HepG2 (cell line): ENCODE data around the gene CUL7. TPM values are rescaled to one million over a fixed set of nuclear protein-coding genes. Genes with fewer than 3 reads are reported as not detected.

Source experiments
- ATAC-seq: fragments of 200-7000 bp; cut with Tn5 transposase; 3 replicates; pipeline ENCODE4 v1.9.1; 2020; ENCODE audit warnings: mild to moderate bottlenecking, moderate library complexity
- BruUV-seq: library from RNA; stranded (reverse); fragments of 400-500 nt; replicated peaks from 2 replicates; lab custom pipeline; 2021; lab: Mats Ljungman, UMichigan
- CTCF ChIA-PET: fragments of 300-600 bp; formaldehyde crosslinking; extraction: SDS; loops from one replicate; lab custom pipeline; 2021; ENCODE audit warnings: low total read pairs, inconsistent platforms, low intra/inter-chr PET ratio; lab: Yijun Ruan, JAX
- POLR2A ChIA-PET: fragments of 350-600 bp; sonication (Branson Sonifier 250); formaldehyde crosslinking; loops from one replicate; lab custom pipeline; 2020; ENCODE audit warnings: antibody characterized with exemption, inconsistent platforms; lab: Yijun Ruan, JAX
- DNase-seq: peaks from one replicate; pipeline ENCODE4 v3.0.0-alpha.2; 2015; ENCODE audit warnings: low spot score
- FAIRE-seq: peaks from 3 replicates; lab custom pipeline; 2011; peaks lifted over from hg19 to GRCh38; lab: Jason Lieb, UNC
- H2AFZ ChIP-seq: one replicate; pipeline ENCODE4 v1.6.1; 2011; ENCODE audit warnings: low read length, inconsistent platforms
- H3K27ac ChIP-seq: fragments of 300-600 bp; 3 replicates; pipeline ENCODE4 v1.8.0; 2011; ENCODE audit warnings: mixed run types, mild to moderate bottlenecking, mixed read lengths, low read length, inconsistent platforms; ENCODE audit not compliant: insufficient read depth; ENCODE audit errors: extremely low read length
- H3K27me3 ChIP-seq, 2 experiments: fragments of 200-600 bp in 1 of 2; 2 replicates in 1 of 2; 3 replicates in 1 of 2; pipeline versions ENCODE4 v1.6.0 to v1.8.0; 2011; ENCODE audit warnings: low read length in 2 of 2, mild to moderate bottlenecking in 2 of 2, moderate library complexity in 2 of 2, inconsistent platforms in 1 of 2; ENCODE audit not compliant: insufficient read depth in 2 of 2, control insufficient read depth in 1 of 2
- H3K36me3 ChIP-seq, 2 experiments: fragments of 200-600 bp in 1 of 2; replicated peaks in 1 of 2; 2 replicates in 1 of 2; 3 replicates in 1 of 2; pipeline versions ENCODE4 v1.5.1 to v1.8.0; 2011; ENCODE audit warnings: low read length in 2 of 2, inconsistent platforms in 1 of 2; ENCODE audit not compliant: insufficient read depth in 2 of 2, control insufficient read depth in 1 of 2
- H3K4me1 ChIP-seq: 2 replicates; pipeline ENCODE4 v1.5.1; 2012; ENCODE audit warnings: low read length, inconsistent platforms; ENCODE audit not compliant: insufficient read depth
- H3K4me2 ChIP-seq: 2 replicates; pipeline ENCODE4 v1.6.0; 2011; ENCODE audit warnings: low read depth, low read length, inconsistent platforms
- H3K4me3 ChIP-seq, 3 experiments: fragments of 200-600 bp in 1 of 3; sonication (generic), shearing (Covaris generic) in 1 of 3; replicated peaks in 1 of 3; 2 replicates each; pipeline ENCODE4 v1.5.1; 2011 to 2016; ENCODE audit warnings: low read length in 3 of 3, inconsistent platforms in 2 of 3, low read depth in 2 of 3, mild to moderate bottlenecking in 2 of 3, control low read depth in 1 of 3, mixed read lengths in 1 of 3; ENCODE audit not compliant: insufficient read depth in 1 of 3
- H3K79me2 ChIP-seq: one replicate; pipeline ENCODE4 v1.6.1; 2011; ENCODE audit warnings: low read length, inconsistent platforms; ENCODE audit not compliant: insufficient read depth
- H3K9ac ChIP-seq: 2 replicates; pipeline ENCODE4 v1.6.0; 2011; ENCODE audit warnings: mild to moderate bottlenecking, low read depth, low read length, inconsistent platforms; ENCODE audit not compliant: insufficient read depth
- H3K9me3 ChIP-seq: 2 replicates; pipeline ENCODE4 v1.5.1; 2012; ENCODE audit warnings: mild to moderate bottlenecking, low read length
- H4K20me1 ChIP-seq: 2 replicates; pipeline ENCODE4 v1.6.0; 2011; ENCODE audit warnings: inconsistent platforms, mild to moderate bottlenecking, low read length, moderate library complexity; ENCODE audit not compliant: insufficient read depth
- GATA4 ChIP-seq: sonication (generic); IDR thresholded peaks from 2 replicates; pipeline ENCODE4 v1.6.1; 2016; ENCODE audit warnings: antibody characterized with exemption, low read depth, borderline replicate concordance
- KDM1A ChIP-seq: IDR thresholded peaks from 2 replicates; pipeline ENCODE4 v1.6.1; 2016; ENCODE audit warnings: missing compliant biosample characterization
- RXRB ChIP-seq: IDR thresholded peaks from 2 replicates; pipeline ENCODE4 v1.6.1; 2016; ENCODE audit warnings: borderline replicate concordance, missing genetic modification reagents, missing compliant biosample characterization
- ZNF670 ChIP-seq: sonication (generic); formaldehyde crosslinking; IDR thresholded peaks from 2 replicates; pipeline ENCODE4 v1.8.0; 2022; ENCODE audit warnings: mild to moderate bottlenecking, missing genetic modification reagents, borderline replicate concordance
- WGBS: methylation state at CpG from one replicate; pipeline ENCODE4 v1.1.6; 2017; ENCODE audit warnings: low lambda C conversion rate; 5-methylcytosine and 5-hydroxymethylcytosine counted together
- in situ Hi-C: cut with HindIII; loops from 2 replicates; pipeline ENCODE4 v1.10.0; 2017; ENCODE audit warnings: low pct_unique_long_range_greater_than_20kb; ENCODE audit not compliant: extremely low pct_ligation_motif_present
- intact Hi-C: fragments of 100-400 bp; cut with micrococcal nuclease; formaldehyde crosslinking; loops from one replicate; pipeline ENCODE4 v1.10.0; 2022; ENCODE audit not compliant: unreplicated experiment
- polyA plus RNA-seq, 8 experiments: library from polyadenylated mRNA; depleted of rRNA in 3 of 8; stranded (reverse) in 7 of 8; unstranded in 1 of 8; fragments of >200 nt; fragmentation: Illumina TruSeq in 4 of 8; extraction: Trizol in 4 of 8; gene quantifications; 2 replicates each; pipeline versions ENCODE4 v1.2.1 to v1.2.3, GENCODE V29; 2011 to 2016; ENCODE audit warnings: low read depth in 4 of 8, missing spikeins in 1 of 8, mixed read lengths in 1 of 8; ENCODE audit not compliant: insufficient read depth in 1 of 8
- total RNA-seq, 5 experiments: library from RNA; depleted of rRNA; stranded (reverse); fragments of >200 nt; fragmentation: Illumina TruSeq; extraction: Trizol; gene quantifications; 2 replicates each; pipeline ENCODE4 v1.2.3, GENCODE V29; 2016; ENCODE audit warnings: low read depth in 1 of 5
- TF ChIP-seq, protein P1 (sequence below): sonication (generic); formaldehyde crosslinking; IDR thresholded peaks from 2 replicates; pipeline ENCODE4 v1.5.0; 2020; ENCODE audit warnings: mild to moderate bottlenecking, missing genetic modification reagents
- TF ChIP-seq, protein P2 (sequence below): IDR thresholded peaks from 2 replicates; pipeline ENCODE4 v1.6.1; 2016; ENCODE audit warnings: missing biosample characterization, missing genetic modification reagents, low read depth
- TF ChIP-seq, protein P3 (sequence below): sonication (generic); formaldehyde crosslinking; IDR thresholded peaks from 2 replicates; pipeline ENCODE4 v1.5.0; 2020; ENCODE audit warnings: mild to moderate bottlenecking, low read depth, missing genetic modification reagents, borderline replicate concordance

CUL7 gene
- total and polyA plus RNA-seq, 2 of the 13 experiments (the other 11 are each of a cell fraction or from before 2014, with no cell fraction given): 32.0 to 60.7 TPM

DNA sequence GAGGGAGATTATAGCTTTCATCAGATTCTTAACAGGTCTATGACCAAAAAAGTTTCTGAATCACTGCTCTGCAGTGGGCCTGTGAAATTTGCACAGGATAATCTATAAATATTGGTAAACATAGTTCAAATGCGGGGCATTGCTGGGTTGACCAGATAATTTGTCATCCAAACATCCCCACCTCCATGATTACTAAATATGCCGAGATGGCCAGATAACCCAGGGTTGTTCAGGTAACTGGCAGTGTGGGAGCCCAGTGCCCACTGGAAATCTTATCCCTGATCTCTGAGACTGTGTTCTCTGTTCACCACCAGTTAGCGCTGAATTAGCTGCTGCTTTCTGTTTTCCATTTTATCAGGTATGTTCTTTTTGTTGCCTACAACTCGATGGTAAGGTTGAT is 43.9 kb upstream of the CUL7 start:
- CTCF ChIA-PET: no interaction called here
- ATAC-seq (no peak), DNase-seq (no peak), FAIRE-seq (no peak)
- Histone ChIP-seq H3K27ac (peak overlapping the region; percentile 41), H2AFZ (no peak overlapping the region), H3K36me3 (no peaks in the 10 kb centered on the region), H4K20me1 (no peaks in the 10 kb centered on the region), H3K4me3 (no peak overlapping the region), H3K9me3 (no peaks in the 10 kb centered on the region), H3K4me2 (peak overlapping the region; percentile 67), H3K79me2 (peaks cover 69% of the 10 kb centered on the region), H3K9ac (no peak overlapping the region), H3K27me3 (no peaks in the 10 kb centered on the region; a peak in 1 of 5 replicates), H3K4me1 (peaks cover 54% of the 10 kb centered on the region)
- intact Hi-C loops: no loop called here
- WGBS: 73% methylated on average over 4 of the region's 4 CpGs
- no TSS peak for BruUV-seq
- in situ Hi-C loops: no loop called here
- POLR2A ChIA-PET: interaction anchor here (0.8 to 3.5 kb wide), 5 partner anchors 21 to 169 kb away, joined by 3 to 22 read pairs (median 4); partner anchors contain the start of genes CNPY3, KLC4, MRPL2 and PTK7
- TF ChIP-seq, protein P1, sequence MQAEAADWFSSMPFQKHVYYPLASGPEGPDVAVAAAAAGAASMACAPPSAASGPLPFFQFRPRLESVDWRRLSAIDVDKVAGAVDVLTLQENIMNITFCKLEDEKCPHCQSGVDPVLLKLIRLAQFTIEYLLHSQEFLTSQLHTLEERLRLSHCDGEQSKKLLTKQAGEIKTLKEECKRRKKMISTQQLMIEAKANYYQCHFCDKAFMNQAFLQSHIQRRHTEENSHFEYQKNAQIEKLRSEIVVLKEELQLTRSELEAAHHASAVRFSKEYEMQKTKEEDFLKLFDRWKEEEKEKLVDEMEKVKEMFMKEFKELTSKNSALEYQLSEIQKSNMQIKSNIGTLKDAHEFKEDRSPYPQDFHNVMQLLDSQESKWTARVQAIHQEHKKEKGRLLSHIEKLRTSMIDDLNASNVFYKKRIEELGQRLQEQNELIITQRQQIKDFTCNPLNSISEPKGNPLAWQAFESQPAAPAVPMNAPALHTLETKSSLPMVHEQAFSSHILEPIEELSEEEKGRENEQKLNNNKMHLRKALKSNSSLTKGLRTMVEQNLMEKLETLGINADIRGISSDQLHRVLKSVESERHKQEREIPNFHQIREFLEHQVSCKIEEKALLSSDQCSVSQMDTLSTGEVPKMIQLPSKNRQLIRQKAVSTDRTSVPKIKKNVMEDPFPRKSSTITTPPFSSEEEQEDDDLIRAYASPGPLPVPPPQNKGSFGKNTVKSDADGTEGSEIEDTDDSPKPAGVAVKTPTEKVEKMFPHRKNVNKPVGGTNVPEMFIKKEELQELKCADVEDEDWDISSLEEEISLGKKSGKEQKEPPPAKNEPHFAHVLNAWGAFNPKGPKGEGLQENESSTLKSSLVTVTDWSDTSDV (CRISPR knock-in tag): no peak
- TF ChIP-seq, protein P2, sequence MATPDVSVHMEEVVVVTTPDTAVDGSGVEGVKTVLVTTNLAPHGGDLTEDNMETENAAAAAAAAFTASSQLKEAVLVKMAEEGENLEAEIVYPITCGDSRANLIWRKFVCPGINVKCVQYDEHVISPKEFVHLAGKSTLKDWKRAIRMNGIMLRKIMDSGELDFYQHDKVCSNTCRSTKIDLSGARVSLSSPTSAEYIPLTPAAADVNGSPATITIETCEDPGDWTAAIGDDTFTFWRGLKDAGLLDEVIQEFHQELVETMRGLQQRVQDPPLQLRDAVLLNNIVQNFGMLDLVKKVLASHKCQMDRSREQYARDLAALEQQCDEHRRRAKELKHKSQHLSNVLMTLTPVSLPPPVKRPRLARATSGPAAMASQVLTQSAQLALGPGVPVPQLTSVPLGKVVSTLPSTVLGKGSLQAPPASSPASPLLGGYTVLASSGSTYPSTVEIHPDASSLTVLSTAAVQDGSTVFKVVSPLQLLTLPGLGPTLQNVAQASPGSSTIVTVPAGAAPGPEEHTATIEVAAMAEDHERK: no peak
- TF ChIP-seq ZNF670 (CRISPR knock-in tag) (no peak), RXRB (no peak), KDM1A (CRISPR knock-in tag) (no peak), GATA4 (no peak)
- TF ChIP-seq, protein P3, sequence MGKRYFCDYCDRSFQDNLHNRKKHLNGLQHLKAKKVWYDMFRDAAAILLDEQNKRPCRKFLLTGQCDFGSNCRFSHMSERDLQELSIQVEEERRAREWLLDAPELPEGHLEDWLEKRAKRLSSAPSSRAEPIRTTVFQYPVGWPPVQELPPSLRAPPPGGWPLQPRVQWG (CRISPR knock-in tag): no peak
